Esophagus (tissue), 2 donors: Measurements from ENCODE around the gene HAUS7. TPM values are rescaled to one million over a fixed set of nuclear protein-coding genes. Genes with fewer than 3 reads are reported as not detected.

Experiments used
- H3K27ac ChIP-seq, 2 donors: one replicate each; pipeline ENCODE4 v1.5.1; 2013; ENCODE audit warnings: low read depth in 2 of 2, mild to moderate bottlenecking in 2 of 2, inconsistent platforms in 1 of 2, low read length in 1 of 2, moderate library complexity in 1 of 2
- H3K27me3 ChIP-seq, 2 donors: one replicate each; pipeline ENCODE4 v1.6.1; 2013; ENCODE audit warnings: low read length in 2 of 2, control low read depth in 1 of 2, mild to moderate bottlenecking in 1 of 2; ENCODE audit not compliant: insufficient read depth in 2 of 2, control insufficient read depth in 1 of 2
- H3K36me3 ChIP-seq, 2 donors: one replicate each; pipeline ENCODE4 v1.6.1; 2013; ENCODE audit warnings: low read length in 1 of 2; ENCODE audit not compliant: control insufficient read depth in 2 of 2, insufficient read depth in 2 of 2
- H3K4me1 ChIP-seq, 2 donors: one replicate each; pipeline ENCODE4 v1.6.1; 2013; ENCODE audit warnings: low read length in 1 of 2; ENCODE audit not compliant: control insufficient read depth in 2 of 2, insufficient read depth in 2 of 2
- H3K4me3 ChIP-seq, 2 donors: one replicate each; pipeline ENCODE4 v1.5.1; 2013; ENCODE audit warnings: low read length in 2 of 2, mild to moderate bottlenecking in 2 of 2, low read depth in 1 of 2, moderate library complexity in 1 of 2
- H3K9me3 ChIP-seq, 2 donors: one replicate each; pipeline ENCODE4 v1.6.1; 2013; ENCODE audit warnings: mild to moderate bottlenecking in 2 of 2, low read depth in 1 of 2, low read length in 1 of 2, moderate library complexity in 1 of 2; ENCODE audit not compliant: control insufficient read depth in 2 of 2, insufficient read depth in 1 of 2
- WGBS, 2 donors: extraction: QIAGEN DNeasy Blood & Tissue Kit; methylation state at CpG; one replicate each; pipeline ENCODE4 v1.1.7; 2013; 5-methylcytosine and 5-hydroxymethylcytosine counted together
- polyA plus RNA-seq, 2 donors: library from polyadenylated mRNA; stranded (reverse); fragments of 200-250 nt; gene quantifications; one replicate each; pipeline ENCODE4 v1.2.3, GENCODE V29; 2013
- donor health status: healthy with polysubstance abuse.
- donor health status: Bipolar disorder and iron deficiency.

Gene HAUS7
- polyA plus RNA-seq, 2 donors, result 14.7 to 27.1 TPM

- no peak overlapping the region for H3K4me3 ChIP-seq
- peaks cover 0 to 3% of the 10 kb centered on the region in 2 donors for H3K27me3 ChIP-seq
- 92 to 96% methylated on average over 4 of the region's 4 CpGs for WGBS, 2 donors
- H3K27ac ChIP-seq, result no peak overlapping the region
- H3K36me3 ChIP-seq, result no peaks in the 10 kb centered on the region
- no peaks in the 10 kb centered on the region for H3K4me1 ChIP-seq
- no peaks in the 10 kb centered on the region for H3K9me3 ChIP-seq
Measured at GRCh38 chrX:153439977-153440376, 30.4 kb downstream of the HAUS7 start.

GRCh38 chrX:153438532-153438931, 31.8 kb downstream of the HAUS7 start:
- WGBS, 2 donors, result 22 to 36% methylated on average over 8 of the region's 8 CpGs
- Histone ChIP-seq H3K4me1 (no peaks in the 10 kb centered on the region), H3K27me3 (peaks cover 0 to 3% of the 10 kb centered on the region in 2 donors), H3K27ac (no peak overlapping the region), H3K36me3 (no peaks in the 10 kb centered on the region), H3K4me3 (no peak overlapping the region), H3K9me3 (no peaks in the 10 kb centered on the region)

- Histone ChIP-seq H3K27ac (no peak overlapping the region), H3K9me3 (no peaks in the 10 kb centered on the region), H3K27me3 (peaks cover 0 to 6% of the 10 kb centered on the region in 2 donors), H3K4me3 (no peak overlapping the region), H3K36me3 (no peaks in the 10 kb centered on the region), H3K4me1 (no peaks in the 10 kb centered on the region)
- 58 to 65% methylated on average over 3 of the region's 3 CpGs for WGBS, 2 donors
Measured at GRCh38 chrX:153435845-153436244, 34.5 kb downstream of the HAUS7 start.

- Histone ChIP-seq H3K4me1 (no peaks in the 10 kb centered on the region), H3K9me3 (no peaks in the 10 kb centered on the region), H3K36me3 (no peaks in the 10 kb centered on the region), H3K4me3 (no peak overlapping the region), H3K27me3 (peaks cover 0 to 6% of the 10 kb centered on the region in 2 donors), H3K27ac (no peak overlapping the region)
- WGBS, 2 donors, result 85 to 89% methylated on average over 8 of the region's 8 CpGs
Measured at GRCh38 chrX:153434801-153435200, 35.6 kb downstream of the HAUS7 start.

- Histone ChIP-seq H3K4me1 (no peaks in the 10 kb centered on the region), H3K27me3 (peaks cover 0 to 6% of the 10 kb centered on the region in 2 donors)
- 87 to 90% methylated on average over 16 to 17 of the region's 17 CpGs for WGBS, 2 donors
Measured at GRCh38 chrX:153433781-153434285, 36.5 kb downstream of the HAUS7 start.

GRCh38 chrX:153433161-153433680, 37.2 kb downstream of the HAUS7 start:
- H3K4me1 ChIP-seq, result no peaks in the 10 kb centered on the region
- peaks cover 0 to 6% of the 10 kb centered on the region in 2 donors for H3K27me3 ChIP-seq
- H3K9me3 ChIP-seq, result no peaks in the 10 kb centered on the region
- no peak overlapping the region for H3K4me3 ChIP-seq
- H3K27ac ChIP-seq, result no peak overlapping the region
- H3K36me3 ChIP-seq, result no peaks in the 10 kb centered on the region
- WGBS, 2 donors, result 70 to 80% methylated on average over 12 of the region's 12 CpGs

More at GRCh38 chrX:153433781-153434285, 36.5 kb downstream of the HAUS7 start:
- Histone ChIP-seq H3K9me3 (no peaks in the 10 kb centered on the region), H3K27ac (no peak overlapping the region), H3K4me3 (no peak overlapping the region), H3K36me3 (no peaks in the 10 kb centered on the region)

GRCh38 chrX:153430796-153431195, 39.6 kb downstream of the HAUS7 start:
- 87 to 90% methylated on average over 6 of the region's 6 CpGs for WGBS, 2 donors
- no peaks in the 10 kb centered on the region for H3K36me3 ChIP-seq
- H3K27ac ChIP-seq, result no peak overlapping the region
- H3K9me3 ChIP-seq, result peaks cover 0 to 3% of the 10 kb centered on the region in 2 donors
- H3K4me3 ChIP-seq, result no peak overlapping the region
- no peaks in the 10 kb centered on the region for H3K4me1 ChIP-seq
- peaks cover 0 to 6% of the 10 kb centered on the region in 2 donors for H3K27me3 ChIP-seq

GRCh38 chrX:153426204-153426603, 44.2 kb downstream of the HAUS7 start:
- H3K36me3 ChIP-seq, result no peaks in the 10 kb centered on the region

GRCh38 chrX:153423652-153424051, 46.7 kb downstream of the HAUS7 start:
- WGBS, 2 donors, result 82 to 86% methylated on average over 8 of the region's 8 CpGs
- no peak overlapping the region for H3K4me3 ChIP-seq
- H3K27me3 ChIP-seq, result peaks cover 0 to 3% of the 10 kb centered on the region in 2 donors
- H3K4me1 ChIP-seq, result no peaks in the 10 kb centered on the region
- no peaks in the 10 kb centered on the region for H3K36me3 ChIP-seq
- no peak overlapping the region for H3K27ac ChIP-seq
- H3K9me3 ChIP-seq, result peaks cover 0 to 3% of the 10 kb centered on the region in 2 donors

More at GRCh38 chrX:153426204-153426603, 44.2 kb downstream of the HAUS7 start:
- Histone ChIP-seq H3K27me3 (peaks cover 0 to 4% of the 10 kb centered on the region in 2 donors), H3K4me1 (no peaks in the 10 kb centered on the region), H3K27ac (no peak overlapping the region), H3K9me3 (peaks cover 0 to 3% of the 10 kb centered on the region in 2 donors), H3K4me3 (no peak overlapping the region)
- WGBS, 2 donors, result 78 to 93% methylated on average over 3 of the region's 3 CpGs

GRCh38 chrX:153421856-153422255, 48.5 kb downstream of the HAUS7 start:
- H3K27me3 ChIP-seq, result peaks cover 0 to 1% of the 10 kb centered on the region in 2 donors
- WGBS, 2 donors, result 91% methylated on average over 18 of the region's 18 CpGs
- no peaks in the 10 kb centered on the region for H3K36me3 ChIP-seq
- H3K9me3 ChIP-seq, result no peaks in the 10 kb centered on the region
- no peak overlapping the region for H3K27ac ChIP-seq
- no peak overlapping the region for H3K4me3 ChIP-seq
- no peaks in the 10 kb centered on the region for H3K4me1 ChIP-seq
